Measurements from ENCODE around the gene DEPDC1. TPM values are rescaled to one million over a fixed set of nuclear protein-coding genes. Genes with fewer than 3 reads are reported as not detected.

The DEPDC1 gene
- total RNA-seq, 1 donor from 2014 or later: 0.17 TPM

- intact Hi-C loops (cut with DNase I): no loop called here
- no peaks in the 10 kb centered on the region for H3K36me3 ChIP-seq
- no peaks in the 10 kb centered on the region for H3K9me3 ChIP-seq
- H3K4me3 ChIP-seq: no peak overlapping the region
- DNase-seq (no peak), ATAC-seq (peak; percentile 70)
- TF ChIP-seq CTCF (IDR thresholded peaks at IDR 0.05): peak; percentile 57
- H3K27ac ChIP-seq: no peak overlapping the region
- H3K4me1 ChIP-seq: no peaks in the 10 kb centered on the region
- no peaks in the 10 kb centered on the region for H3K27me3 ChIP-seq
Observed at GRCh38 chr1:68442822-68443556, 53.9 kb downstream of the DEPDC1 start.

GRCh38 chr1:68442006-68442405 lies 54.9 kb downstream of the DEPDC1 start:
- Histone ChIP-seq H3K4me3 (no peak overlapping the region), H3K27ac (no peak overlapping the region), H3K27me3 (no peaks in the 10 kb centered on the region), H3K36me3 (no peaks in the 10 kb centered on the region), H3K9me3 (no peaks in the 10 kb centered on the region), H3K4me1 (no peaks in the 10 kb centered on the region)
- ATAC-seq (no peak), DNase-seq (no peak)
- intact Hi-C loops (cut with DNase I): no loop called here
- no peak for TF ChIP-seq CTCF (IDR thresholded peaks at IDR 0.05)

GRCh38 chr1:68438310-68438709 lies 58.6 kb downstream of the DEPDC1 start:
- Histone ChIP-seq H3K9me3 (no peaks in the 10 kb centered on the region), H3K4me3 (no peak overlapping the region), H3K36me3 (no peaks in the 10 kb centered on the region), H3K27ac (no peak overlapping the region), H3K27me3 (no peaks in the 10 kb centered on the region), H3K4me1 (no peaks in the 10 kb centered on the region)
- no peak for DNase-seq
- TF ChIP-seq CTCF (IDR thresholded peaks at IDR 0.05): no peak
- intact Hi-C loops (cut with DNase I): no loop called here
- no peak for ATAC-seq

- DNase-seq: no peak
- H3K36me3 ChIP-seq: no peaks in the 10 kb centered on the region
Observed at GRCh38 chr1:68433395-68433794, 63.5 kb downstream of the DEPDC1 start.

GRCh38 chr1:68431076-68431475 lies 65.8 kb downstream of the DEPDC1 start:
- no peak overlapping the region for H3K4me3 ChIP-seq
- no peak overlapping the region for H3K27ac ChIP-seq
- no peaks in the 10 kb centered on the region for H3K4me1 ChIP-seq
- TF ChIP-seq CTCF (IDR thresholded peaks at IDR 0.05): no peak
- no peaks in the 10 kb centered on the region for H3K9me3 ChIP-seq
- no peak for DNase-seq
- intact Hi-C loops (cut with DNase I): no loop called here
- no peak for ATAC-seq
- H3K36me3 ChIP-seq: no peaks in the 10 kb centered on the region
- H3K27me3 ChIP-seq: no peaks in the 10 kb centered on the region

More at GRCh38 chr1:68433395-68433794, 63.5 kb downstream of the DEPDC1 start:
- Histone ChIP-seq H3K27ac (no peak overlapping the region), H3K9me3 (no peaks in the 10 kb centered on the region), H3K4me1 (no peaks in the 10 kb centered on the region), H3K27me3 (no peaks in the 10 kb centered on the region), H3K4me3 (no peak overlapping the region)
- ATAC-seq: no peak
- intact Hi-C loops (cut with DNase I): no loop called here
- TF ChIP-seq CTCF (IDR thresholded peaks at IDR 0.05): no peak
